GM15510 (cell line): ENCODE results near the gene UBAC2.

Source experiments
- POLR2A ChIP-seq: IDR thresholded peaks from 3 replicates; pipeline ENCODE4 v1.6.1; 2011; ENCODE audit warnings: borderline replicate concordance; ENCODE audit not compliant: insufficient read length; ENCODE audit errors: extremely low read depth

Gene UBAC2

GRCh38 chr13:99403458-99403971 lies 202.9 kb downstream of the UBAC2 start:
- no peak for TF ChIP-seq POLR2A

- no peak for TF ChIP-seq POLR2A
These were observed 203.5 kb downstream of the UBAC2 start for GRCh38 chr13:99404005-99404755.

GRCh38 chr13:99405966-99406365 lies 205.3 kb downstream of the UBAC2 start:
- TF ChIP-seq POLR2A = no peak

- TF ChIP-seq POLR2A = no peak
These were observed 206.1 kb downstream of the UBAC2 start for GRCh38 chr13:99406799-99407201.

- no peak for TF ChIP-seq POLR2A
These were observed 207.4 kb downstream of the UBAC2 start for GRCh38 chr13:99407906-99408702.

- TF ChIP-seq POLR2A = no peak
These were observed 208.0 kb downstream of the UBAC2 start for GRCh38 chr13:99408703-99409000.

- no peak for TF ChIP-seq POLR2A
These were observed 212.2 kb downstream of the UBAC2 start for GRCh38 chr13:99412856-99413255.

GRCh38 chr13:99414048-99414995 lies 213.7 kb downstream of the UBAC2 start:
- TF ChIP-seq POLR2A = no peak

- no peak for TF ChIP-seq POLR2A
These were observed 214.5 kb downstream of the UBAC2 start for GRCh38 chr13:99415014-99415650.

- TF ChIP-seq POLR2A = no peak
These were observed 215.2 kb downstream of the UBAC2 start for GRCh38 chr13:99415851-99416331.

GRCh38 chr13:99416411-99417121 lies 215.9 kb downstream of the UBAC2 start:
- TF ChIP-seq POLR2A = no peak

- no peak for TF ChIP-seq POLR2A
These were observed 216.8 kb downstream of the UBAC2 start for GRCh38 chr13:99417201-99418102.

GRCh38 chr13:99418103-99418842 lies 217.6 kb downstream of the UBAC2 start:
- no peak for TF ChIP-seq POLR2A

GRCh38 chr13:99418843-99419140 lies 218.1 kb downstream of the UBAC2 start:
- no peak for TF ChIP-seq POLR2A
